Neural progenitor cell (in vitro differentiated cells): ENCODE results near the gene TMEM178B.

Experiments
- CTCF ChIP-seq: fragments of 200-600 bp; sonication (generic); IDR thresholded peaks from 2 replicates; pipeline ENCODE4 v1.5.1; 2017; ENCODE audit warnings: antibody characterized with exemption, mild to moderate bottlenecking
- EZH2 ChIP-seq: fragments of 200-600 bp; sonication (generic); IDR thresholded peaks from 2 replicates; pipeline ENCODE4 v1.6.1; 2017; ENCODE audit warnings: antibody characterized with exemption, mild to moderate bottlenecking, moderate library complexity
- EZH2phosphoT487 ChIP-seq: fragments of 200-600 bp; sonication (generic); IDR thresholded peaks from 2 replicates; pipeline ENCODE4 v1.6.1; 2017; ENCODE audit warnings: antibody characterized with exemption

- no peak for TF ChIP-seq EZH2phosphoT487
- TF ChIP-seq EZH2, result no peak
- TF ChIP-seq CTCF, result no peak
Observed at GRCh38 chr7:141198194-141198958, 124.5 kb downstream of the TMEM178B start.
